RWPE2 (cell line): ENCODE measurements around the gene RABL6.
A peak's percentile ranks its signal among the peaks of the same experiment; 100 is the strongest.

Source experiments
- ATAC-seq: fragments of 200-7000 bp; cut with Tn5 transposase; 3 replicates; pipeline ENCODE4 v1.9.1; 2021; ENCODE audit warnings: low read depth
- DNase-seq: peaks from one replicate; pipeline ENCODE4 v3.0.0-alpha.2; 2020; ENCODE audit warnings: low spot score
- H3K27ac ChIP-seq: fragments of 450-650 bp; 2 replicates; pipeline ENCODE4 v1.5.1; 2017; ENCODE audit warnings: mild to moderate bottlenecking; ENCODE audit not compliant: poor library complexity, severe bottlenecking
- H3K27me3 ChIP-seq: fragments of 250-450 bp; sonication (Bioruptor Pico); 2 replicates; pipeline ENCODE4 v1.5.1; 2021; ENCODE audit warnings: mild to moderate bottlenecking, moderate library complexity; ENCODE audit not compliant: insufficient read depth, poor library complexity, severe bottlenecking
- H3K36me3 ChIP-seq: fragments of 250-450 bp; sonication (Bioruptor Pico); 2 replicates; pipeline ENCODE4 v1.5.1; 2020; ENCODE audit warnings: low read depth, mild to moderate bottlenecking, moderate library complexity
- H3K4me1 ChIP-seq: fragments of 250-450 bp; sonication (Bioruptor Pico); 2 replicates; pipeline ENCODE4 v1.5.1; 2021; ENCODE audit warnings: mild to moderate bottlenecking, moderate library complexity; ENCODE audit not compliant: insufficient read depth, poor library complexity, severe bottlenecking
- H3K4me3 ChIP-seq: fragments of 250-450 bp; sonication (Bioruptor Pico); 2 replicates; pipeline ENCODE4 v1.5.1; 2021; ENCODE audit warnings: mild to moderate bottlenecking, moderate library complexity; ENCODE audit not compliant: severe bottlenecking
- H3K9me3 ChIP-seq: fragments of 250-450 bp; sonication (Bioruptor Pico); 2 replicates; pipeline ENCODE4 v1.5.1; 2021; ENCODE audit warnings: mild to moderate bottlenecking, moderate library complexity; ENCODE audit not compliant: severe bottlenecking
- TF ChIP-seq, protein P1 (sequence below): fragments of 450-650 bp; IDR thresholded peaks from one replicate; pipeline ENCODE4 v1.5.1; 2017; ENCODE audit warnings: mild to moderate bottlenecking, moderate library complexity; ENCODE audit not compliant: poor library complexity, severe bottlenecking

Gene RABL6

DNA sequence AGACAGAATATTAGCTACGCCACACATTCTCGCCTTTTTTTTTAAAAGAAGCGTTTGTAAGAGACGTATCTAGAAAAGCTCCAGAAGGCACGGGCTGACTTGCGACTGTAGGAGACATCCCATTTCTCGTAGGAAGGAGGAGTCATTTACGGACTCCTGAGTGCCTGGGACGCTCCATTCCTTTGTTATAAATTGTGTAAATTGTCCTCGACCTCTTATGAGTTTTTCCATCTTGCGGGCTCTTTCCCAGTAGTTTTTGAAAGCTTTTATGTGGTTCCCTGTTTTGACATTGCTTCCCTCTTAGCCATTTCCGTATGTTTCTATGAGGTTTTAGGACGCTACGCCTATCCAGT is 1.0 kb downstream of the RABL6 start:
- H3K27ac ChIP-seq = peak overlapping the region; percentile 67
- DNase-seq = no peak
- no peaks in the 10 kb centered on the region for H3K9me3 ChIP-seq

DNA sequence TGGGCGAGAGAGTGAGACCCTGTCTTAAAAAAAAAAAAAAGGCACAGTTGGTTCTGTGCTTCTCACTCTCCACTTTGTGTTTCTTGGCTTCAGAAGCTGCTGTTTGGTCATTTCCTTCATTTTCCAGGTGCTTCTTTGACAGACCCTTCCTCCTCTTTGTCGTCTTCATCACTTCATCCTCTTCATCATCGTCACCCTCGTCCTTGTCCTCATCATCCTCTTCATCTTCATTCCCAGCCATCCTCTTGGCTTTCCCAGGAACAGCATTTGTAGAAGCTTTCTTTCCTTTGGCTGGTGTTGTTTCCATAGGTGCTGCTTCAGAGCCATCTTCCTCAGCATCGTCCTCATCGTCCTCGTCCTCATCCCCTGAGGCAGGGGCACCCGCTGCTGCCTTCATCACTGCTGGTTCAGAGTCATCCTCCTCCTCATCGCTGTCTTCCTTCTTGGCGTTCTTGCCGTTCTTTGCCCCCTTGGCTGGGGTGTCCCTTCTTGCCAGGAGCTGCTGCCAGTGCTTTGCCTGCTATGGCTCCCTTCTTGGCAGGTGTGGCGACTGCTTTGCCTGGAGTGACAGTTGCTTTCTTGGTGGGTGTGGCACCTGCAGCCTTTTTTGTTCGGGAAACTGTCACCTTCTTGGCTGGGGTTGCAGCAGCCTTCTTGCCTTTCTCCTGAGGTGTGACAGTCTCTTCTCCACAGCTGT is 7.1 kb downstream of the RABL6 start:
- H3K36me3 ChIP-seq = peaks cover 52% of the 10 kb centered on the region
- no peak for ATAC-seq
- H3K4me1 ChIP-seq = peaks cover 4% of the 10 kb centered on the region
- H3K4me3 ChIP-seq = no peak overlapping the region
- H3K27me3 ChIP-seq = no peaks in the 10 kb centered on the region
- no peak overlapping the region for H3K27ac ChIP-seq
- DNase-seq = no peak
- no peaks in the 10 kb centered on the region for H3K9me3 ChIP-seq
- TF ChIP-seq, protein P1, sequence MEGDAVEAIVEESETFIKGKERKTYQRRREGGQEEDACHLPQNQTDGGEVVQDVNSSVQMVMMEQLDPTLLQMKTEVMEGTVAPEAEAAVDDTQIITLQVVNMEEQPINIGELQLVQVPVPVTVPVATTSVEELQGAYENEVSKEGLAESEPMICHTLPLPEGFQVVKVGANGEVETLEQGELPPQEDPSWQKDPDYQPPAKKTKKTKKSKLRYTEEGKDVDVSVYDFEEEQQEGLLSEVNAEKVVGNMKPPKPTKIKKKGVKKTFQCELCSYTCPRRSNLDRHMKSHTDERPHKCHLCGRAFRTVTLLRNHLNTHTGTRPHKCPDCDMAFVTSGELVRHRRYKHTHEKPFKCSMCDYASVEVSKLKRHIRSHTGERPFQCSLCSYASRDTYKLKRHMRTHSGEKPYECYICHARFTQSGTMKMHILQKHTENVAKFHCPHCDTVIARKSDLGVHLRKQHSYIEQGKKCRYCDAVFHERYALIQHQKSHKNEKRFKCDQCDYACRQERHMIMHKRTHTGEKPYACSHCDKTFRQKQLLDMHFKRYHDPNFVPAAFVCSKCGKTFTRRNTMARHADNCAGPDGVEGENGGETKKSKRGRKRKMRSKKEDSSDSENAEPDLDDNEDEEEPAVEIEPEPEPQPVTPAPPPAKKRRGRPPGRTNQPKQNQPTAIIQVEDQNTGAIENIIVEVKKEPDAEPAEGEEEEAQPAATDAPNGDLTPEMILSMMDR = no peak

More for the DNA sequence above, 1.0 kb downstream of the RABL6 start:
- Histone ChIP-seq H3K4me3 (peak overlapping the region; percentile 100), H3K27me3 (no peaks in the 10 kb centered on the region), H3K36me3 (peaks cover 41% of the 10 kb centered on the region), H3K4me1 (peaks cover 14% of the 10 kb centered on the region)
- TF ChIP-seq, protein P1 = no peak
- ATAC-seq = no peak

DNA sequence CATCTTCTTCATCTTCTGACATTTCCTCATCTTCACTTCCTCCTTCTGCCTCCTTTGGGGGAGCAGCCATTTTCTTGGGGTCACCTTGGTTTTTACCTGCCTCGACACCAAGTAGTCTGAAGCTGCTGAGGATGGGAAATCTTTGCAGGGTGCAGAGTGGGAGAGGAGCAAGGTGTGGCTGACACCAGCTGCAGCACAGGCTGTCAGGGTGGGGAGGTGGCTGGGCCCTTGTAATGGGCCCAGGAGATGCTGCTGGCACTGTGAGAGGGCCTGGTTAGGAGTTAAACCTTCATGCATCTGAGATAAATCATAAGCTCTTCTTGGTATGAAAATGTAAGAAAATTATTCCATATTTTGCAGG is 7.7 kb downstream of the RABL6 start:
- Histone ChIP-seq H3K4me3 (no peak overlapping the region), H3K9me3 (no peaks in the 10 kb centered on the region), H3K27me3 (no peaks in the 10 kb centered on the region), H3K4me1 (no peaks in the 10 kb centered on the region), H3K27ac (no peak overlapping the region), H3K36me3 (peaks cover 48% of the 10 kb centered on the region)
- DNase-seq = no peak
- ATAC-seq = no peak
- TF ChIP-seq, protein P1 = no peak

DNA sequence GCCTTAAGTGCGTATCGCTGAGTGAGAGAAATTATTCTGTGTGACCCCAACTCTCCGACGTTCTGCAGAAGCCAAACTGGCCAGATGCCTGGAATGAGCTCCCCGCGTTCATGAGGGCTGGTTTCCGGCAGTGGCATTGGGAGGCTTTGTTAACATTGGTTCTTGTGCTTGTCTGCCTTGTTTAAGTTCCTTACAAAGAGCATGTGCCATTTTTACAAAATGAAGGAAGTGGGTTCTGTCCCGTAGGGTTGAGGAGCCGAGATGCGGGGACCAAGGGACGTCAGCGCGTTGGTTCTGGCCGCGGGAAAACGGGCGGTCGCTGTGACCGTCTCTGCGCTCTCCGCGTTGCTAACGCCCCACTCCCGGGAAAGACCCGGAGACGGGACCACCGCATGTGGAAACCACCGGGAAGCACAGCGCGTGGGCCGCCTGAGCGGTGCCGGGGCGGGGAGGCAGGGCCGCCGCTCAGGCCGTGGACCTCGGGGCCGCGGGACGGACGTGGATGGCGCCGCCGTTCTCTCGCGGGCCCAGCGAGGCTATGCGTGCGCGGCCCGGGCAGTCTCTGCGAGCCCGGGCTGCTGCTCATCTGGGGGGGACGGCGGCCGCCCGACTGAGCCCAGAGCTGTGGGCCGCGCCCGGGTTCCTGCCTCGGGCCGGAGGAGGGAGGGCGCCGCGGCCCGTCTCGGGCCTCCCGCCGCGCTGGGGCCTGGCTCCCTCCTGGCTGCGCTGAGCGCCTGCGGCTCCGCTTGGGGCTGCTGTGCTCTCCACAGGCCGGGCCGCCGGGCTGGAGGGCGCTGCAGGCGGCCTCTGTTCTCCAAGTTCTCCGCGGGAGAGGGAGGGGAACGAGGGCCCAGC is 13.4 kb downstream of the RABL6 start:
- no peak overlapping the region for H3K27ac ChIP-seq
- ATAC-seq = no peak
- peaks cover 25% of the 10 kb centered on the region for H3K36me3 ChIP-seq
- no peaks in the 10 kb centered on the region for H3K9me3 ChIP-seq
- no peaks in the 10 kb centered on the region for H3K27me3 ChIP-seq
- no peak for DNase-seq
- H3K4me1 ChIP-seq = no peaks in the 10 kb centered on the region
- TF ChIP-seq, protein P1 = no peak
- H3K4me3 ChIP-seq = no peak overlapping the region
